HEK293 (cell line): ENCODE measurements around the gene TENT4B.

Experiments
- BCL11A ChIP-seq: fragments of 450-650 bp; formaldehyde crosslinking; IDR thresholded peaks from 2 replicates; pipeline ENCODE4 v1.5.1; 2016; ENCODE audit warnings: low read depth, missing biosample characterization, missing genetic modification characterization
- TCF7L2 ChIP-seq: IDR thresholded peaks from 2 replicates; pipeline ENCODE4 v1.6.1; 2011; ENCODE audit warnings: low read depth, mild to moderate bottlenecking, inconsistent platforms, low read length, moderate library complexity, borderline replicate concordance
- ZNF274 ChIP-seq, 2 experiments: fragments of 200-500 bp in 1 of 2; fragments of 450-650 bp in 1 of 2; sonication (Bioruptor generic) in 1 of 2; formaldehyde crosslinking in 1 of 2; IDR thresholded peaks; 2 replicates each; pipeline versions ENCODE4 v1.5.1 to v1.6.1; 2014 to 2016; ENCODE audit warnings: borderline replicate concordance in 1 of 2, inconsistent platforms in 1 of 2, low read length in 1 of 2, missing biosample characterization in 1 of 2, missing genetic modification characterization in 1 of 2
- TF ChIP-seq, protein P1 (sequence below): fragments of 450-650 bp; formaldehyde crosslinking; IDR thresholded peaks from 2 replicates; pipeline ENCODE4 v1.5.1; 2016; ENCODE audit warnings: missing biosample characterization, missing genetic modification characterization

DNA sequence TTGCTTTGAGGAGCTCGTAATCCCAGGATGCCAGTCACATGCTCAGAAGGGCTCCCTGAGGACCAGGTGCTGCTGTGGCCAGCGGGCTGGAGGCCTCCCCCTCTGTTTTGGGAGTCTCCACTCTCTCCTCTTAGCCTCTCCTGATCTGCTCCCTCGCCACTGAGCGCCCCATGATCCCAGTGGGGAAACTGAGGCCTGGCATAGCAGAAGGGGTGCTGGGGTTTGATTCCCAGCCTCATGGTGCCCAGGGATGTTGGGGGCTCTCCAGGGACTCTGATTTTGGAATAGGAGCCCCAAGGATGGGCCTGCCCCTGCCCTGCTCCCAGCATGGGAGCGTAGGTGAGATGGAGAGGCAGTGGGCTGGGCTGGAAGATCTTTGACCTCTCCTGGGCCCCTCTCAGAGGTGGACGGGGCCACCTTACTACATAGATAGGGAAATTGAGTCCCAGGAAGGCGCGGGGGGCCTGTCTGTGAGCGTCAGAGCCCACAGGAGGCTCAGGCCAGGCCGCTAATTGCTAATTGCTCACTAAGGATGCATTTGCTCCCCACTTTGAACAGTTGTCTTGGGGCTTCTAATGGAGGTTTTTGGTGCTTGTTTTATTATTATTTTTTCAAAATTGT, 112.7 kb downstream of the TENT4B start:
- TF ChIP-seq, protein P1, sequence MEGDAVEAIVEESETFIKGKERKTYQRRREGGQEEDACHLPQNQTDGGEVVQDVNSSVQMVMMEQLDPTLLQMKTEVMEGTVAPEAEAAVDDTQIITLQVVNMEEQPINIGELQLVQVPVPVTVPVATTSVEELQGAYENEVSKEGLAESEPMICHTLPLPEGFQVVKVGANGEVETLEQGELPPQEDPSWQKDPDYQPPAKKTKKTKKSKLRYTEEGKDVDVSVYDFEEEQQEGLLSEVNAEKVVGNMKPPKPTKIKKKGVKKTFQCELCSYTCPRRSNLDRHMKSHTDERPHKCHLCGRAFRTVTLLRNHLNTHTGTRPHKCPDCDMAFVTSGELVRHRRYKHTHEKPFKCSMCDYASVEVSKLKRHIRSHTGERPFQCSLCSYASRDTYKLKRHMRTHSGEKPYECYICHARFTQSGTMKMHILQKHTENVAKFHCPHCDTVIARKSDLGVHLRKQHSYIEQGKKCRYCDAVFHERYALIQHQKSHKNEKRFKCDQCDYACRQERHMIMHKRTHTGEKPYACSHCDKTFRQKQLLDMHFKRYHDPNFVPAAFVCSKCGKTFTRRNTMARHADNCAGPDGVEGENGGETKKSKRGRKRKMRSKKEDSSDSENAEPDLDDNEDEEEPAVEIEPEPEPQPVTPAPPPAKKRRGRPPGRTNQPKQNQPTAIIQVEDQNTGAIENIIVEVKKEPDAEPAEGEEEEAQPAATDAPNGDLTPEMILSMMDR (tag by site-specific recombination) = no peak
- no peak for TF ChIP-seq TCF7L2
- no peak for TF ChIP-seq BCL11A (tag by site-specific recombination)
- TF ChIP-seq ZNF274 (IDR thresholded peaks at IDR 0.05; ENCODE audit: low read length) = no peak
- TF ChIP-seq ZNF274 (tag by site-specific recombination; IDR thresholded peaks at IDR 0.05; ENCODE audit: borderline replicate concordance) = no peak
